ENCODE data around the gene B4GALNT3. TPM values are rescaled to one million over a fixed set of nuclear protein-coding genes. Genes with fewer than 3 reads are reported as not detected.
A peak's percentile ranks its signal among the peaks of the same experiment; 100 is the strongest.

The B4GALNT3 gene
- total RNA-seq, 1 donor from 2014 or later: 0.86 TPM

- DNase-seq (ENCODE audit: low read depth): no peak
Measured at GRCh38 chr12:558580-558979, 98.8 kb downstream of the B4GALNT3 start.

DNA sequence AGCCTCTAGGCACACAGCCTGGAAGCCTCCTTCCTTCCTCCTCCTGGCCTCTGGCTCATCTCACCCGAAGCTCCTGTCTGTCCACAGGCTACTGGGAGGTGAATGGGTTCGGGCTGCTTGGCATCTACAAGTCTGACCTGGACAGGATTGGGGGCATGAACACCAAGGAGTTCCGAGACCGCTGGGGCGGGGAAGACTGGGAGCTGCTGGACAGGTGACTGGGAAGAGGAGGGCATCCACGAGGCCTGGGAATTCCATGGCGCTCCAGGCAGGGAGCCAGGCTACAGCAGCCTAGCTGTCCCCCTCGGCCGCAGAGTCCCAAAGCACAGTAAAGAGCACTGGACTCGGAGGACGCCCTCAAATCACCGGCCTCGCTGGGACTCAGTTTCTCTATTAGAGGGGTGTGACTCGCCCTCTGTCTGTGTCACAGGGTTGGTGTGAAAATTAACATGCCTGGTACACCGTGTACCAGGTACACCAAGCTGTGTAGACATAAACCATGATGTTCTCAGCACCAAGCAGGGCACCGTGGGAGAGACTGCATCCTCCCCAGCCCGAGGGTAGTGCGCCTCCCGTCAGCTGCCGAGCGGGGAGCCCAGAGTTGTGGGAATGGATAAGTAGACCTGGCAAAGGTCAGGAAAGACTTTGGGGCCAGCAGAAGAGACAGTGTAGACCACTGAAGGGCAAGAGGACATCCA, 99.6 kb downstream of the B4GALNT3 start:
- DNase-seq (ENCODE audit: low read depth): no peak

DNA sequence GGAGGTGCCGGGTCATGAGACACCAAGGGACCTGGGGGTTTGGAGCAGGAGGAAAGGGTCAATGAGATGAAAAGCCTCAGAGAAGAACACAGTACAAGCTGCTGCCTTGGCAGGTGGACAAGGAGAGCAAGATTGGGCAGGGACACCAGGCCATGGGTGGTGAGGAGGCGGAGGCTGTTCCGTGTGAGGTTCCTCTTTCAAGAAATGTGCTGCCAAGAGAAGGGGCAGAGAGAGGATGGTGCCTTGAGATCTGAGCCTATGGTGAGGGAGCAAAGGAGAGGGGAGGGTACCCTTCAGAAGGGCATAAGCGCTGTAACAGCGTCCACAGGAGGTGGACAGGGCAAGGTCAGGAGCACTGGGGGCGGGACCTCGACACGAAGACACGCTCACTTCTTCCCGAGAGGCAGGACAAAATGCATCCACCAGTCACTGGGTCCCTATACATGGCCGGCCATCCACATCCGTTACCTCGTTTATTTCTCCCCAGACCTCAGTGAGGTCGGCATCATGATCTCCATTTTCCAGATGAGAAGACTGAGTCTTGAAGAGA, 100.2 kb downstream of the B4GALNT3 start:
- no peak for DNase-seq (ENCODE audit: low read depth)

DNA sequence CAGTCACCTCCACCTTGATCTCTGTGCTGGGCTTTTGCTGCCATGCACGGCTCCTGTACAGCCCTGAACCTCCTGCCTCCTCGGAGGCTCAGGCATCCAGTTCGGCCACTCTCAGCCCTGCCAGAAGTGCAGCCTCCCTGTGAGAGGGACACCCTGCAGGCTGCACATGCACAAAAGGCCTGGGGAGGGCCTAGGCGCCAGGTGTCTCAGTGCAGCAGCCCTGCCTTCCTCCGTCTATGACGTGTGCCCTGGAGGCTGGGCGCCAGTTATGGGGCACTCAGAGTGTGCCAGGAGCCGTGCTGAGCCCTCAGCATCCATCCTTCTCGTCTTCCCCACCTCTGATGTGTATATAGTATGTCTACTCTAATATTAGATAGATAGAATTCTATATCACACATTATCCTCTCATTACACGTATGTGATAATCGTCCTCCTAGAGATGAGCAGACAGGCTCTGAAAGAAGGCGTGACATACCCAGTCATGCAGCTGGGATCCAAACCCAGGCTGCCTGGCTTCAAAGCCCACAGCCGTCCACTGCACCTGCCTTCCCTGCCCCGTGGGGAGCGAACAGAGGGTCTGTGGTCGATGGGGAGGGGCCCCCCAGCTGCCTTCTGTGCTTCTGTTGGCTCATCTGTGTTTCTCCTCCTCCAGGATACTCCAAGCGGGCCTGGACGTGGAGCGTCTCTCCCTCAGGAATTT, 101.1 kb downstream of the B4GALNT3 start:
- DNase-seq (ENCODE audit: low read depth): peak; percentile 89

GRCh38 chr12:561391-561705, 101.6 kb downstream of the B4GALNT3 start:
- DNase-seq (ENCODE audit: low read depth): no peak

GRCh38 chr12:561908-562593, 102.3 kb downstream of the B4GALNT3 start:
- no peak for DNase-seq (ENCODE audit: low read depth)

- DNase-seq (ENCODE audit: low read depth): no peak
Measured at GRCh38 chr12:562634-563033, 102.9 kb downstream of the B4GALNT3 start.

DNA sequence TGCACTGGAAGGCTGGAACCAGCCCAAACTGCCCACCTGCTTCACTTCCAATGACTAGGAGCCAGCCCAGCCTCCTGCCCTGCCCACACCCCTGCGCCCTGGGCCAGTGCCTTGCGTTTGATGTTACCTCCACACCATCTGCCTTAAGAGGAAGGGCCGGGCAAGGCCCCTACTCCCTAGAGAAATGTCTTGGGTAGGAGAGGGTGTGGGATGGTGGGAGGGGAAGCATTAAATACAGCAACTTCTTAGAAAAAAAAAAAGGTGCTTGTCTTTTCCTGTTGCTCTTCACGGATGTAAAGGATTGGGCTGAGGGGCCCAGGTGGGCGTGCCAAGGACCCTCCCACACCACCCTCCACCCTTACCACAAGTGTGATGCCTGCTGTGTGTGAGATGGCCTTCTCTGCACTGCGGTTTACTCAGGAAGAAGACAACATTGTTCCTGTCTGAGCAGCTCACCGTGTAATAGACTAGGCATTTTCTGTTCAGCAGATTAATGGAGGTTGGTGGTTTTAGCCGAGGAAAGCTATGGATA, 103.6 kb downstream of the B4GALNT3 start:
- no peak for DNase-seq (ENCODE audit: low read depth)

DNA sequence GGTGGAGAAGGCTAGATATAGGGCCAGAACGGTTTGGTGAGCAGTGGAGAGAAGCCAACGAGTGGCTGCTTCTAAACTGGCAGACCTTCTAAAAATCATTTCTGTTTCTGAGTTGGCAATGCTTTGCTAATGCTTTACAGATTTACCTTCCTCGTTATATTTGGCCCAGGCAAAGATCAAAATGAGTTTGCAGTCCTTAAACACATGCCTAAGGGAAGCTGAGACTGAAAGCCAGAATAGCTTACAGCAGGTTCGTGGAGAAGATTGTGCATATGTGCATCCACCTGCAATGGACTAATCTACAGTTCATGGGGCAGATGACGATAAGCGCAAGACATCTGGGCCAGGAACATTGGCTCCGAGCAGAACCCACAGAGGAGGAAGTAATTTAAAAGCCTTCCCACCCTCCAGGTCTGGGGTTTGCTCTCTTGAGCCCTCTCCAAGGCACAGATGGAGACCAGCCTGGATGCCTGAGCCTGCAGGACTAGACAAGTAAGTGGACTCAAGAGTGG, 104.1 kb downstream of the B4GALNT3 start:
- no peak for DNase-seq (ENCODE audit: low read depth)

DNA sequence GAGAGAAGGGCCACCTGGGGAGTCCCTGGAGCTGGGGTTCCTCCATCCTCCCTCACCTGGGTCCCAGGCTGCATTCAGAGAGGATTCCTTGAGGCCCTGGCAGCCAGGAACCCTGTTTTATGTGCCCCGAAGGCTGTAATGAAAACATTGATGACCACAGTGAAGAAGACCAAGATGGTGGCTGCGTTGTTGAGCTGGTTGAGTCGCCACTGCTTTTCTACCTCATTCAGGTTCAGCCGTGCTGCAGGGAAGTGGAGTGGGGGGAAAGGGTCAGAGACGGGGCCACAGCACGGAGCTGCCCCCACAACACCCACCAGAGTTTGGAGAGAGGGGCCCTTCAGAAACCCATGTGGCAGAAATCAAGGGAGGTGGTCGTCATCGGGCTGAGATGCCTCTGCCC, 105.4 kb downstream of the B4GALNT3 start:
- DNase-seq (ENCODE audit: low read depth): no peak

GRCh38 chr12:565589-566105, 105.9 kb downstream of the B4GALNT3 start:
- DNase-seq (ENCODE audit: low read depth): no peak

- DNase-seq (ENCODE audit: low read depth): no peak
Measured at GRCh38 chr12:568486-568885, 108.7 kb downstream of the B4GALNT3 start.

DNA sequence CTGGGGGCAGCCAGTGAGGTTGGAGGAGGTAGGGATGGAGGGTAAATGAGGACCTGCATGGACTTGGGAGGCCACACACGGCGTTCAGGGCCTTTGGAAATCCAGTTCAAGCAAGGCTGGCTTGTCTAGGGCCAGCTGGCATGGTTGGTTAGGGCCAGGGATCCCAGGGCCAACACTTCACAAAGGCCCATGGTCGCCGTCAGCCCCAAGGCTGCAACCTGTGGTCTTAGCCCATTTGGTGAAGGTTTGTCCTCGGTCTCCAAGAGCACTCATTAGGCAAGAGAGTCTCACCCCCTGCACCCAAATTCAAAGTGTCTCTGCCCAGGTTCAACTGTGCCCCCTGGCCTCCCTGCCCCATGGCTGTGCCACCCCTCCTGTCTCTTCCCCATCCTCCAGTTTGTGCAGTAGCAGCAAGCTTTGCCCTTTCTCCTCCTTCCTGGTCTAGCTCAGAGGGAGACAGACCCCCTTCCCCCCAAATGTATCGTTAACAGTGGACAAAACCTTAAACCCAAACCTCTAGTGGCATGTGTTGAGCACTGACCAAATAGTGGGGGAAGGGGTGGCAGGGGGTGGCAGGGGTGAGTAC, 109.4 kb downstream of the B4GALNT3 start:
- DNase-seq (ENCODE audit: low read depth): no peak

GRCh38 chr12:569803-570434, 110.2 kb downstream of the B4GALNT3 start:
- DNase-seq (ENCODE audit: low read depth): peak; percentile 89

DNA sequence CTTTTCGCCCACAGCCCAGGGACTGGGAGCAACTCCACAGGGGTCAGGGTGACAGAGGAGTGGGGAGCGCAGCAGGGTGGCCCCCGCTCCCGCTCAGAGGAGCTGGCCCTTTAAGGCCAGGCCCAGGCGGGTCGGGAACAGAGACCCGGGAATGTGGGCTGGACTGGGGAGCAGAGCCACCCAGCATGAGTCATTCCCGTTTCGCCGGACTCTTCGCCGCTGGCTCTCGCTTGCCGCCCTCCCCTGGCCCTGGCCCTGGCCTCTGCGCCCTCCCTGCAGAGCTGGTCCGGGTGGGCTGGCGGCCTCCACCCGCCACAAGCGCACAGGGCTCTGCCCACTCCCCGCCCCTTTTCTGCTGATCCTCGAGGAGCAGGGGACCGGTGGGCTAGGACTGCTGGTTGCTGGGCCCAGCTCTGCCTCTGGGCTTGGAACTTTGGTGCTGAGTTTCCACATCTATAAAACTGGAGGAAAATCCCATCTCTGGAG, 110.7 kb downstream of the B4GALNT3 start:
- peak; percentile 92 for DNase-seq (ENCODE audit: low read depth)

DNA sequence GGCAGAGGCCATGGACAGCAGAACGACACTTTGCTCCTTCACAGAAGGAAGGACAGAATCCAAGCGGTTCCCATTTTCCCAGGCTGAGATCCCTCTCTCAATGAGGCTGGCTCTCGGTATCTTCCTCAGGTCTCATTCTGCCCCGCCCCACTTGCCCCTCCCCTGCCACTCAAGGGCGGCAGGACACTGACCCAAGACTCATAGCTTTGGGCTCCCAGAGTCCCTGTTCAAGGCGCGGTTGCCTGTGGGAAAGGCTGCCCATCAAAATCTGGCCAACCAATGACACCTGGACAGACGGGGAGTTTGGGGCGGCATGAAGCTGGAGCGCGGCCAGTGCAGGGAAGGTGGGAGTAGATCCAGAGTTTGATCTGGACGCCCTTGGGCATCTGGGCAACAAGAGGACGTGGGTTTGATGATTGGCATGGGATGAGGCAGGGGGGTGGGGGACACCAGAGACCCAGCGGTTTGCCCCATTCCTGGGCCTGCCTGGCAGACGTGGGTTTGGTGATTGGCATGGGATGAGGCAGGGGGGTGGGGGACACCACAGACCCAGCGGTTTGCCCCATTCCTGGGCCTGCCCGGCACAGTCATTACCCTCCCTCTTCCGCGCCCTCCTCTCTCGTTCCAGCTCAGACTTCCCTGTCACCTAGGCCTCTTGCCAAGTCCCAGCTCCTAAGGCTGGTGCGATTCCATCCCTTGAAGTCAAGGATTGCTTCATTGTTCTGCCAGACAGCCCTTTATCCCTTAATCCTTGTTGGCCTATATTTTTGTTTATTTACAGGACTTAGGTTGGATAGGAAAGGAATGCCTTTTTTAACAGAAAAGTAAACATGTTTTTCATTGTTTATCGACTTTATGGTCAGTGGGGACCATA, 111.4 kb downstream of the B4GALNT3 start:
- DNase-seq (ENCODE audit: low read depth): peak; percentile 84

DNA sequence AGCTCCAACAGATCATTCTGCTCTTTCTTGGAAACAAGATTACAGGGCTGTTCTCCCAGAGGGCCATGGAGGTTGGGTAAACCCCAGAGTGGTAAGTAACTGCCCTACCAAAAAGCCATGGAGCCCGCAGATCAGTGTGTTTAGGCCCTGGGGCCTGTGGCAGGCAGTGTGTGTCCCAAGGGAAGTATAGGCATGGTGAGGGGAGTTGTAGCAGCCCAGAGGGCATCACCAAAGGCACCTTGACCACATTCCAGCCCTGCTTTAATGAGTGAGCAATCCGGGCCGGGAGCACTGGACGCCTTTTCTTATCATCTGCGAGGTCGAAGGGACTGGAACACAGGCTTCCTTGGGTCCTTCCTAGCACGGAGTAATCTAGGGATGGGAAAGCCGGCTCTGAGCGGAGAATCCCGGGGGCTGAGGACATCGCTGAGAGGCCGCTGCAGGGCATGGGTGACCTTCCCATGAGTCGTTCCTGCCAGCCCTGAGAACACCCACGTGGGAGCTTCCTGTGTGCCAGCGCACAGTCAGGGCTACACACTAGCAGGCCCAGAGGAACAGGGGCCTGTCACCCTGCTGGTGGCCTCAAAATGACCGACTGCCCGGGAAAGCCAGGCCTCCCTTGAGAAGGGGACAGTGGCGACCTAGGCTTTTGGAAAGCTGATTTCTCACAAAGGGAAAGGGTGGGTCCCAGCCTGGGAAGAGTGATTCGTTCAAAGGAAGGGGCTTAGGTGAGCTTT, 112.2 kb downstream of the B4GALNT3 start:
- DNase-seq (ENCODE audit: low read depth): no peak

DNA sequence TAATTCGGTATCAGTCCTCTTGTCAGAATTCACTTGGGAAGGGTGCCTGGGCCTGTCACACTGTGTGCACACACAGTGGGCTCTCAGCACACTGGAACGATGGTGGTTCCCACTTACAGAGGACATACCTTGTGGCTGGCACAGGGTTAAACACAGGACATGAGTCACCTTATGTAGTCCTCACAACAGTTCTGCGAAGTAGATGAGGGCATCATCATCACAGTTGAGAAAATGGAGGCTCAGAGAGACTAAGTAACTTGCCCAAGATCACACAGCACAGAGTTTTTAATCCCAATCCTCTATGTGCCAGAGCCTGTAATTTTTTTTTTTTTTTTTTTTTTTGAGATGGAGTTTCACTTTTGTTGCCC, 112.8 kb downstream of the B4GALNT3 start:
- DNase-seq (ENCODE audit: low read depth): no peak

GRCh38 chr12:573232-573631, 113.5 kb downstream of the B4GALNT3 start:
- DNase-seq (ENCODE audit: low read depth): no peak

All from myocyte (in vitro differentiated cells).